HepG2 (cell line): ENCODE results near the gene POFUT1. TPM values are rescaled to one million over a fixed set of nuclear protein-coding genes. Genes with fewer than 3 reads are reported as not detected.

Experiments used
- ARNTL ChIP-seq: sonication (generic); formaldehyde crosslinking; IDR thresholded peaks from 2 replicates; pipeline ENCODE4 v1.4.0; 2020; ENCODE audit warnings: mild to moderate bottlenecking, missing genetic modification reagents
- BRD4 ChIP-seq: sonication (generic); formaldehyde crosslinking; IDR thresholded peaks from 2 replicates; pipeline ENCODE4 v1.4.0; 2020; ENCODE audit warnings: missing genetic modification reagents
- CCAR2 ChIP-seq: fragments of 200-400 bp; formaldehyde crosslinking; optimal IDR thresholded peaks from 2 replicates; pipeline ENCODE3; 2018; ENCODE audit warnings: low read depth, mild to moderate bottlenecking, low read length, moderate library complexity
- ELF1 ChIP-seq: sonication (generic); formaldehyde crosslinking; IDR thresholded peaks from 2 replicates; pipeline ENCODE4 v1.4.0; 2020; ENCODE audit warnings: missing genetic modification reagents
- IKZF1 ChIP-seq: fragments of 450-650 bp; IDR thresholded peaks from 2 replicates; pipeline ENCODE4 v1.7.1; 2016
- MAFF ChIP-seq: IDR thresholded peaks from 2 replicates; pipeline ENCODE4 v1.6.1; 2011; ENCODE audit warnings: low read depth, low read length, improper control_type of control experiment
- MED8 ChIP-seq: sonication (generic); formaldehyde crosslinking; IDR thresholded peaks from 2 replicates; pipeline ENCODE4 v1.8.1; 2023; ENCODE audit warnings: mild to moderate bottlenecking, missing genetic modification reagents; ENCODE audit not compliant: insufficient replicate concordance
- MYC ChIP-seq: sonication (generic); formaldehyde crosslinking; IDR thresholded peaks from 2 replicates; pipeline ENCODE4 v1.9.0; 2021; ENCODE audit warnings: missing genetic modification reagents, borderline replicate concordance
- PRMT3 ChIP-seq: sonication (generic); formaldehyde crosslinking; IDR thresholded peaks from 2 replicates; pipeline ENCODE4 v1.8.1; 2022; ENCODE audit warnings: low read depth, mild to moderate bottlenecking, moderate library complexity, missing genetic modification reagents, borderline replicate concordance
- ZNF224 ChIP-seq: sonication (generic); formaldehyde crosslinking; IDR thresholded peaks from 2 replicates; pipeline ENCODE4 v1.5.0; 2020; ENCODE audit warnings: mild to moderate bottlenecking, missing genetic modification reagents
- ZNF761 ChIP-seq: sonication (generic); formaldehyde crosslinking; conservative IDR thresholded peaks from 2 replicates; pipeline ENCODE4 v1.4.0; 2020; ENCODE audit warnings: mild to moderate bottlenecking, missing genetic modification reagents
- ZNF891 ChIP-seq: sonication (generic); formaldehyde crosslinking; IDR thresholded peaks from 2 replicates; pipeline ENCODE4 v1.5.0; 2020; ENCODE audit warnings: mild to moderate bottlenecking, missing genetic modification reagents
- ZSCAN12 ChIP-seq: sonication (generic); formaldehyde crosslinking; IDR thresholded peaks from 2 replicates; pipeline ENCODE4 v1.9.0; 2021; ENCODE audit warnings: mild to moderate bottlenecking, missing genetic modification reagents
- ZSCAN29 ChIP-seq: sonication (generic); formaldehyde crosslinking; conservative IDR thresholded peaks from 2 replicates; pipeline ENCODE4 v1.4.0; 2020; ENCODE audit warnings: mild to moderate bottlenecking, missing genetic modification reagents
- polyA plus RNA-seq, 8 experiments: library from polyadenylated mRNA; depleted of rRNA in 3 of 8; stranded (reverse) in 7 of 8; unstranded in 1 of 8; fragments of >200 nt; fragmentation: Illumina TruSeq in 4 of 8; extraction: Trizol in 4 of 8; gene quantifications; 2 replicates each; pipeline versions ENCODE4 v1.2.1 to v1.2.3, GENCODE V29; 2011 to 2016; ENCODE audit warnings: low read depth in 4 of 8, missing spikeins in 1 of 8, mixed read lengths in 1 of 8; ENCODE audit not compliant: insufficient read depth in 1 of 8
- total RNA-seq, 5 experiments: library from RNA; depleted of rRNA; stranded (reverse); fragments of >200 nt; fragmentation: Illumina TruSeq; extraction: Trizol; gene quantifications; 2 replicates each; pipeline ENCODE4 v1.2.3, GENCODE V29; 2016; ENCODE audit warnings: low read depth in 1 of 5
- TF ChIP-seq, protein P1 (sequence below): sonication (generic); formaldehyde crosslinking; IDR thresholded peaks from 2 replicates; pipeline ENCODE4 v1.4.0; 2020; ENCODE audit warnings: low read depth, mild to moderate bottlenecking, missing genetic modification reagents
- TF ChIP-seq, protein P2 (sequence below): sonication (generic); formaldehyde crosslinking; IDR thresholded peaks from 2 replicates; pipeline ENCODE4 v1.8.0; 2022; ENCODE audit warnings: mild to moderate bottlenecking, missing genetic modification reagents; ENCODE audit not compliant: insufficient replicate concordance
- TF ChIP-seq, protein P3 (sequence below): sonication (generic); formaldehyde crosslinking; IDR thresholded peaks from 2 replicates; pipeline ENCODE4 v1.8.1; 2022; ENCODE audit warnings: low read depth, mild to moderate bottlenecking, missing genetic modification reagents
- TF ChIP-seq, protein P4 (sequence below): sonication (generic); formaldehyde crosslinking; IDR thresholded peaks from 2 replicates; pipeline ENCODE4 v1.4.0; 2020; ENCODE audit warnings: mild to moderate bottlenecking, missing genetic modification reagents, borderline replicate concordance

POFUT1 gene
- total and polyA plus RNA-seq, 2 of the 13 experiments (the other 11 are each of a cell fraction or from before 2014, with no cell fraction given) = 35.5 to 58.3 TPM

DNA sequence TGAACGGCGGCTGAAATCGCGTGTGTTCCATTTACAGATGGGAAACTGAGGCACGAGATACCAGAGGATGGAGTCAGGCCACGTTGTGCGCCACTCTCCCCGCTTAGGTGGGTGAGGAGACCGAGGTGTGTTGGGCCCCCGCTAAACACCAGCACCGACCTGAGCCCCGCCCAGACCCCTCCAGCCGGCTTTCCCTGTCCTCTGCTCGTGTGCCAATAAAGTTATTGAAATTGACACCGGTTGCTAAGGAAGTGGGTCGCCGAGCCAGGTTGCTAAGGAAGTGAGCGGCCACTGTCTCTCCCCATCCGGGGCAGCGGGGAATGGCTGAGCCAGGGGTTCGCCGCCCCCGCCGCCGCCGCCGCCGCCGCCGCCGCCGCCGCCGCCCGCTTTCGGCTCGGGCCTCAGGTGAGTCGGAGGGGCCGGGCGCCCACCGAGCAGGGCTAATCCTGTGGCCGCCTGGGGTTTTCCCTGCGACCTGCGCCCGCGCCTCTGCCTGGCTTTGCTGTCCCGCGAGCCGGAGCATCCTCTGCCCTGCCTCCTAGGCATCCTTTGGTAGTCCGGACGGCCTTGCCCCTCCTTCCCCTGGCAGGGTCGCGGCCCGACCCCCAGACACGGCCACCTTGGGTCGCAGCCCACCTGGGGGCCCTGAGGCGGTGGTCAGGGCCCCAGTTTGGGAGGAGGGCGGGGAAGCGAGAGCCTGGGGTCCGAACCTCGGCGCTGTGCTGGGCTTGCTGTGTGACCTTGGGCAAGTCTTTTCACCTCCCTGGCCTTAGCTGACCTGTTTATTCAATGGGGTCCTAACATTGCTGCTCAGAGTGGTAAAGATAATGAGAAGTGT, 69.9 kb downstream of the POFUT1 start, which contains the start of gene KIF3B (continued):
- TF ChIP-seq ZNF891 (CRISPR knock-in tag) (peak; percentile 19), ELF1 (peak; percentile 98), MYC (CRISPR knock-in tag) (peak; percentile 63; the same call in 1 of the 2 replicates), PRMT3 (no peak), ZSCAN12 (CRISPR knock-in tag) (no peak), IKZF1 (no peak), BRD4 (CRISPR knock-in tag) (peak; percentile 41), CCAR2 (peak; percentile 95), ZNF224 (CRISPR knock-in tag) (0 out of 2 replicates have a peak, but pooled peaks have one; percentile 75), MAFF (no peak), ARNTL (no peak; the same call in 1 of the 2 replicates), MED8 (CRISPR knock-in tag) (no peak), ZSCAN29 (CRISPR knock-in tag) (no peak; the same call in 1 of the 2 replicates), ZNF761 (CRISPR knock-in tag) (0 out of 2 replicates have a peak, but pooled peaks have one; percentile 3)
- TF ChIP-seq, protein P1, sequence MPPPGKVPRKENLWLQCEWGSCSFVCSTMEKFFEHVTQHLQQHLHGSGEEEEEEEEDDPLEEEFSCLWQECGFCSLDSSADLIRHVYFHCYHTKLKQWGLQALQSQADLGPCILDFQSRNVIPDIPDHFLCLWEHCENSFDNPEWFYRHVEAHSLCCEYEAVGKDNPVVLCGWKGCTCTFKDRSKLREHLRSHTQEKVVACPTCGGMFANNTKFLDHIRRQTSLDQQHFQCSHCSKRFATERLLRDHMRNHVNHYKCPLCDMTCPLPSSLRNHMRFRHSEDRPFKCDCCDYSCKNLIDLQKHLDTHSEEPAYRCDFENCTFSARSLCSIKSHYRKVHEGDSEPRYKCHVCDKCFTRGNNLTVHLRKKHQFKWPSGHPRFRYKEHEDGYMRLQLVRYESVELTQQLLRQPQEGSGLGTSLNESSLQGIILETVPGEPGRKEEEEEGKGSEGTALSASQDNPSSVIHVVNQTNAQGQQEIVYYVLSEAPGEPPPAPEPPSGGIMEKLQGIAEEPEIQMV (CRISPR knock-in tag) = no peak
- TF ChIP-seq, protein P2, sequence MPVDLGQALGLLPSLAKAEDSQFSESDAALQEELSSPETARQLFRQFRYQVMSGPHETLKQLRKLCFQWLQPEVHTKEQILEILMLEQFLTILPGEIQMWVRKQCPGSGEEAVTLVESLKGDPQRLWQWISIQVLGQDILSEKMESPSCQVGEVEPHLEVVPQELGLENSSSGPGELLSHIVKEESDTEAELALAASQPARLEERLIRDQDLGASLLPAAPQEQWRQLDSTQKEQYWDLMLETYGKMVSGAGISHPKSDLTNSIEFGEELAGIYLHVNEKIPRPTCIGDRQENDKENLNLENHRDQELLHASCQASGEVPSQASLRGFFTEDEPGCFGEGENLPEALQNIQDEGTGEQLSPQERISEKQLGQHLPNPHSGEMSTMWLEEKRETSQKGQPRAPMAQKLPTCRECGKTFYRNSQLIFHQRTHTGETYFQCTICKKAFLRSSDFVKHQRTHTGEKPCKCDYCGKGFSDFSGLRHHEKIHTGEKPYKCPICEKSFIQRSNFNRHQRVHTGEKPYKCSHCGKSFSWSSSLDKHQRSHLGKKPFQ = no peak
- TF ChIP-seq, protein P3, sequence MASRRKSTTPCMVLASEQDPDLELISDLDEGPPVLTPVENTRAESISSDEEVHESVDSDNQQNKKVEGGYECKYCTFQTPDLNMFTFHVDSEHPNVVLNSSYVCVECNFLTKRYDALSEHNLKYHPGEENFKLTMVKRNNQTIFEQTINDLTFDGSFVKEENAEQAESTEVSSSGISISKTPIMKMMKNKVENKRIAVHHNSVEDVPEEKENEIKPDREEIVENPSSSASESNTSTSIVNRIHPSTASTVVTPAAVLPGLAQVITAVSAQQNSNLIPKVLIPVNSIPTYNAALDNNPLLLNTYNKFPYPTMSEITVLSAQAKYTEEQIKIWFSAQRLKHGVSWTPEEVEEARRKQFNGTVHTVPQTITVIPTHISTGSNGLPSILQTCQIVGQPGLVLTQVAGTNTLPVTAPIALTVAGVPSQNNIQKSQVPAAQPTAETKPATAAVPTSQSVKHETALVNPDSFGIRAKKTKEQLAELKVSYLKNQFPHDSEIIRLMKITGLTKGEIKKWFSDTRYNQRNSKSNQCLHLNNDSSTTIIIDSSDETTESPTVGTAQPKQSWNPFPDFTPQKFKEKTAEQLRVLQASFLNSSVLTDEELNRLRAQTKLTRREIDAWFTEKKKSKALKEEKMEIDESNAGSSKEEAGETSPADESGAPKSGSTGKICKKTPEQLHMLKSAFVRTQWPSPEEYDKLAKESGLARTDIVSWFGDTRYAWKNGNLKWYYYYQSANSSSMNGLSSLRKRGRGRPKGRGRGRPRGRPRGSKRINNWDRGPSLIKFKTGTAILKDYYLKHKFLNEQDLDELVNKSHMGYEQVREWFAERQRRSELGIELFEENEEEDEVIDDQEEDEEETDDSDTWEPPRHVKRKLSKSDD = no peak; the same call in 1 of the 2 replicates
- TF ChIP-seq, protein P4, sequence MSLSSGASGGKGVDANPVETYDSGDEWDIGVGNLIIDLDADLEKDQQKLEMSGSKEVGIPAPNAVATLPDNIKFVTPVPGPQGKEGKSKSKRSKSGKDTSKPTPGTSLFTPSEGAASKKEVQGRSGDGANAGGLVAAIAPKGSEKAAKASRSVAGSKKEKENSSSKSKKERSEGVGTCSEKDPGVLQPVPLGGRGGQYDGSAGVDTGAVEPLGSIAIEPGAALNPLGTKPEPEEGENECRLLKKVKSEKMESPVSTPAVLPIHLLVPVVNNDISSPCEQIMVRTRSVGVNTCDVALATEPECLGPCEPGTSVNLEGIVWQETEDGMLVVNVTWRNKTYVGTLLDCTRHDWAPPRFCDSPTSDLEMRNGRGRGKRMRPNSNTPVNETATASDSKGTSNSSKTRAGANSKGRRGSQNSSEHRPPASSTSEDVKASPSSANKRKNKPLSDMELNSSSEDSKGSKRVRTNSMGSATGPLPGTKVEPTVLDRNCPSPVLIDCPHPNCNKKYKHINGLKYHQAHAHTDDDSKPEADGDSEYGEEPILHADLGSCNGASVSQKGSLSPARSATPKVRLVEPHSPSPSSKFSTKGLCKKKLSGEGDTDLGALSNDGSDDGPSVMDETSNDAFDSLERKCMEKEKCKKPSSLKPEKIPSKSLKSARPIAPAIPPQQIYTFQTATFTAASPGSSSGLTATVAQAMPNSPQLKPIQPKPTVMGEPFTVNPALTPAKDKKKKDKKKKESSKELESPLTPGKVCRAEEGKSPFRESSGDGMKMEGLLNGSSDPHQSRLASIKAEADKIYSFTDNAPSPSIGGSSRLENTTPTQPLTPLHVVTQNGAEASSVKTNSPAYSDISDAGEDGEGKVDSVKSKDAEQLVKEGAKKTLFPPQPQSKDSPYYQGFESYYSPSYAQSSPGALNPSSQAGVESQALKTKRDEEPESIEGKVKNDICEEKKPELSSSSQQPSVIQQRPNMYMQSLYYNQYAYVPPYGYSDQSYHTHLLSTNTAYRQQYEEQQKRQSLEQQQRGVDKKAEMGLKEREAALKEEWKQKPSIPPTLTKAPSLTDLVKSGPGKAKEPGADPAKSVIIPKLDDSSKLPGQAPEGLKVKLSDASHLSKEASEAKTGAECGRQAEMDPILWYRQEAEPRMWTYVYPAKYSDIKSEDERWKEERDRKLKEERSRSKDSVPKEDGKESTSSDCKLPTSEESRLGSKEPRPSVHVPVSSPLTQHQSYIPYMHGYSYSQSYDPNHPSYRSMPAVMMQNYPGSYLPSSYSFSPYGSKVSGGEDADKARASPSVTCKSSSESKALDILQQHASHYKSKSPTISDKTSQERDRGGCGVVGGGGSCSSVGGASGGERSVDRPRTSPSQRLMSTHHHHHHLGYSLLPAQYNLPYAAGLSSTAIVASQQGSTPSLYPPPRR = no peak; the same call in 1 of the 2 replicates
